Measurements from ENCODE around the gene C11orf54. TPM values are rescaled to one million over a fixed set of nuclear protein-coding genes. Genes with fewer than 3 reads are reported as not detected.

C11orf54 gene
- total RNA-seq, 2 experiments from 2014 or later, result 17.0 to 18.9 TPM

DNA sequence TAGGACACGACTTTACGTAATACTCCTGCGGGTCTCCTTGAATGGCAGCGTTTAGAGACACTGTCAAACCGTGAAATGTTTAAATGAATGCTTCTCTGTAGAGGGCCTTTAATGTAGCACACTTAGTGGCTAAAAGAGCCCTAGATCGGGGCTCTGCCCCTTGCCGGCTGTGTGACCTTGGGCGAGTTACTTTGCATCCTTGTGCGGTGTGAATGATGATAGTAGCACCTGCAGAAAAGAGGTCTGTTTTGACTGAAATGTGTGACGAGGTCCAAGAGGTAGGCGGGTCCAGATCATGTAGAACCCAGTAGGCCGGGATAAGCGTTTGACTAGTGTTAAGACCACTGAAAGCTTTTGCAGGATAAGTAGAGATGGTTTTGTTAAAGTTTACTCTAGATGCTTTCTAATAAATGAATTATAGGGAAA lies 43.5 kb downstream of the C11orf54 start:
- DNase-seq (peak; percentile 59), ATAC-seq (peak; percentile 41)
- Mint-ChIP-seq H3K4me1 (ENCODE audit: low read depth) (peaks cover 32% of the 10 kb centered on the region), H3K9me3 (no peaks in the 10 kb centered on the region), H3K36me3 (ENCODE audit: low read depth) (peaks cover 36% of the 10 kb centered on the region), H3K27me3 (no peaks in the 10 kb centered on the region), H3K4me3 (peak overlapping the region; percentile 98), H3K27ac (peak overlapping the region; percentile 96)
- ChIA-PET POLR2A (interaction anchor here (1.4 to 5.5 kb wide), 2 partner anchors 44 to 344 kb away, joined by 9 to 109 read pairs; partner anchors contain the start of genes C11orf54, PANX1 and TAF1D), CTCF (no interaction called here)
- TF ChIP-seq, protein P1, sequence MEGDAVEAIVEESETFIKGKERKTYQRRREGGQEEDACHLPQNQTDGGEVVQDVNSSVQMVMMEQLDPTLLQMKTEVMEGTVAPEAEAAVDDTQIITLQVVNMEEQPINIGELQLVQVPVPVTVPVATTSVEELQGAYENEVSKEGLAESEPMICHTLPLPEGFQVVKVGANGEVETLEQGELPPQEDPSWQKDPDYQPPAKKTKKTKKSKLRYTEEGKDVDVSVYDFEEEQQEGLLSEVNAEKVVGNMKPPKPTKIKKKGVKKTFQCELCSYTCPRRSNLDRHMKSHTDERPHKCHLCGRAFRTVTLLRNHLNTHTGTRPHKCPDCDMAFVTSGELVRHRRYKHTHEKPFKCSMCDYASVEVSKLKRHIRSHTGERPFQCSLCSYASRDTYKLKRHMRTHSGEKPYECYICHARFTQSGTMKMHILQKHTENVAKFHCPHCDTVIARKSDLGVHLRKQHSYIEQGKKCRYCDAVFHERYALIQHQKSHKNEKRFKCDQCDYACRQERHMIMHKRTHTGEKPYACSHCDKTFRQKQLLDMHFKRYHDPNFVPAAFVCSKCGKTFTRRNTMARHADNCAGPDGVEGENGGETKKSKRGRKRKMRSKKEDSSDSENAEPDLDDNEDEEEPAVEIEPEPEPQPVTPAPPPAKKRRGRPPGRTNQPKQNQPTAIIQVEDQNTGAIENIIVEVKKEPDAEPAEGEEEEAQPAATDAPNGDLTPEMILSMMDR (IDR thresholded peaks at IDR 0.05), result no peak
- intact Hi-C loops (cut with micrococcal nuclease), result loop anchor here (2.0 kb wide), 1 partner anchor 46 kb away; no protein-coding TSS in a partner anchor

DNA sequence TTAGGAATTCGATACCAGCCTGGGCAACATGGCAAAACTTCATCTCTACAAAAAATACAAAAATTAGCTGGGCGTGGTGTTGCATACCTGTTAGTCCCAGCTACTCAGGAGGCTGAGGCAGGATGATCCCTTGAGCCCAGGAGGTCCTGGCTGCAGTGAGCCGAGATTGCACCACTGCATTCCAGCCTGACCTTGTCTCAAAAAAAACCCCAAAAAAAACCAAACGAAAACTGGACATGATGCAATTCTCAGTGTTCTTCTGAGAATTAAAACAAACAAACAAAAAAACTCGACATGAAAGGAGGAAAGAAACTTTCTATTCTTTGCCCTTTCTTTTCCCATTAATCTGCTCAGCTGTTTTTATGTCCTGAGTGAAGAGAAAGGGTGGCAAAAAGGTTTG lies 50.0 kb downstream of the C11orf54 start:
- ATAC-seq, result no peak
- intact Hi-C loops (cut with micrococcal nuclease), result no loop called here
- DNase-seq, result no peak
- no peak overlapping the region for H3K27ac Mint-ChIP-seq
- H3K27me3 Mint-ChIP-seq, result no peaks in the 10 kb centered on the region
- ChIA-PET POLR2A (no interaction called here), CTCF (no interaction called here)
- no peaks in the 10 kb centered on the region for H3K9me3 Mint-ChIP-seq
- no peak overlapping the region for H3K4me3 Mint-ChIP-seq
- H3K4me1 Mint-ChIP-seq (ENCODE audit: low read depth), result peaks cover 22% of the 10 kb centered on the region
- TF ChIP-seq, protein P1 (IDR thresholded peaks at IDR 0.05), result no peak
- H3K36me3 Mint-ChIP-seq (ENCODE audit: low read depth), result peaks cover 58% of the 10 kb centered on the region

DNA sequence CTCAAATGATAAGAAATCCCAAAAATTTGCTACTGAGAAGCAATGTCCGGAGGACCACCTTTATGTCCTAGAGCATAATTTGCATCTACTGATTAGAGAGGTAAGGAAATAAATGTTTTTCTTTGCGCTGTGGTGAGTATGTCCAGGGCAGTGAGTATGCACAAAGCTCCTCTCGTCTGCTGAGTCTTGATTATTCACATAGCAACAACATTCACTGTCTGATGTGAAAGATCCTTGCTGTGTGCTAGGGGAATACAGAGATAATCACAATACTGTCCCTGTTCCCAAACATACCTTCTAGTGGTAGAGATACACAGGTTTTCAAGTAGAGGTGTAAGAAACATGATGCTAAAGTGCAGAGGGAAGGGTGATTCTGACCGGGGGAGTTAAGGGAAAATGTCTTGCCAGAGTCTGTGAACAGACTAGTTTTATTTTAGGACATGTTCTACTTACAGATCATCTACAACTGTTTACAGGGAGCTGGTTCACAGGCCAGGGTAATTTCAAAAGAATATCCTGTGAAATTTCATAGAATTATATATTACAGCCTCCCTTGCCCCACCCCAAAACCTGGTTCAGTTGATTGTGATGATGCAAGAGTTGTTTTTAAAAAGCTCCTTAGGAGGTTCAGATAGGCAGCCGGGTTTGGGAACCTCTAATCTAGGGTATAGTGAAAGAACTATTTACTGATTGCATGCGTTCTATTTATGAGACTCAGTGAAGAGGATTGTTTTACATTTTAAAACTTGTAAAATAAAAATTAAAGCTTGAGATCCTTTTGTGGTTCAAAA lies 55.2 kb downstream of the C11orf54 start:
- no peak overlapping the region for H3K4me3 Mint-ChIP-seq
- POLR2A ChIA-PET, result interaction anchor here (1.0 kb wide), 1 partner anchor 13 kb away, joined by 4 read pairs; the partner anchor contains the start of gene MED17

DNA sequence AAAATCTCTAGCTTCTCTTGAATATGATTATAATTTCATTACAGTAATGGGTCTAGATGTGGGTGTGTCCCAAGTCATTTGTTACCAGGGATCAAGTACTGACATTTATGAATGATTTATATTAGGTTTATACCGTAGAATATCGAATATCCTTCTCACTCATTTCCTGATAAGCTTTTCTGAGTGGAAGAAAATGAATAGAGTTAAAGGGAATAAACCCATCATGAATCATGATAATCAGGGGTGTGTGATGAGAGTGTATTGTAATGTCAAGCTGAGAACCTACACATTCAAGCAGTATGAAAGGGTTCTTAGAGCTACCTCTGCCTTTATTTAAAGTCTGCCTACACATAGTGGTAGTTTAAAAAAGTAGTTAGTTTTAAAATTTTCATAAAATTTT lies 59.9 kb downstream of the C11orf54 start:
- ATAC-seq, result no peak
- Mint-ChIP-seq H3K4me1 (ENCODE audit: low read depth) (peaks cover 3% of the 10 kb centered on the region), H3K9me3 (no peaks in the 10 kb centered on the region), H3K4me3 (no peak overlapping the region), H3K27ac (no peak overlapping the region), H3K27me3 (no peaks in the 10 kb centered on the region), H3K36me3 (ENCODE audit: low read depth) (peaks cover 44% of the 10 kb centered on the region)
- intact Hi-C loops (cut with micrococcal nuclease), result no loop called here
- DNase-seq, result no peak
- ChIA-PET CTCF (interaction anchor here (1.4 kb wide), 1 partner anchor 30 kb away, joined by 4 read pairs; no protein-coding TSS in a partner anchor), POLR2A (interaction anchor here (1.6 kb wide), 1 partner anchor 59 kb away, joined by 4 read pairs; the partner anchor contains the start of genes C11orf54 and TAF1D)
- TF ChIP-seq, protein P1 (IDR thresholded peaks at IDR 0.05), result no peak

More for the DNA sequence above, 55.2 kb downstream of the C11orf54 start:
- H3K36me3 Mint-ChIP-seq (ENCODE audit: low read depth), result peaks cover 48% of the 10 kb centered on the region
- intact Hi-C loops (cut with micrococcal nuclease), result no loop called here
- no peaks in the 10 kb centered on the region for H3K27me3 Mint-ChIP-seq
- TF ChIP-seq, protein P1 (IDR thresholded peaks at IDR 0.05), result no peak
- ATAC-seq (no peak), DNase-seq (no peak)
- CTCF ChIA-PET, result interaction anchor here (1.2 kb wide), 1 partner anchor 13 kb away, joined by 3 read pairs; the partner anchor contains the start of gene MED17
- H3K27ac Mint-ChIP-seq, result peak overlapping the region; percentile 4
- no peaks in the 10 kb centered on the region for H3K9me3 Mint-ChIP-seq
- peaks cover 3% of the 10 kb centered on the region for H3K4me1 Mint-ChIP-seq (ENCODE audit: low read depth)

DNA sequence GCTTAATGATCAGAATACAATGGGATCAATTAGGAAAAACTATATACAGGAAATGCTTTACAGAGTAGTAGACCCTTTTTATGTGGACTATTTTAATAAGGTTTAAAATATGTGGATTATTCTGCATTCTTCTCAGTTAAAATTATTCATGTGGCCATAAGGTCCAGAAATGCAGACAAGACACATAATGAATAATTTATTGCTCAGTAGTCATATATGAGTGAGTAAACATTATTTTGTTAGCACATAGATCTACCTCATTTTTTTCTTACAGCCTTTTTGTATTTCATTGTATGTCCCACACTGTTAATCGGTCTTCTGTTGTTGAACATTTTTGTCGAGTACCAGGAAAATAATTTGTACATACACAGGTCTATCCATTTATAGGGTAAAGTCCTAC lies 63.4 kb downstream of the C11orf54 start:
- H3K27me3 Mint-ChIP-seq, result no peaks in the 10 kb centered on the region
- H3K4me1 Mint-ChIP-seq (ENCODE audit: low read depth), result peaks cover 3% of the 10 kb centered on the region
- H3K36me3 Mint-ChIP-seq (ENCODE audit: low read depth), result peaks cover 44% of the 10 kb centered on the region
- intact Hi-C loops (cut with micrococcal nuclease), result no loop called here
- no peak for ATAC-seq
- no peak for DNase-seq
- CTCF ChIA-PET, result no interaction called here
- TF ChIP-seq, protein P1 (IDR thresholded peaks at IDR 0.05), result no peak
- no peak overlapping the region for H3K4me3 Mint-ChIP-seq
- POLR2A ChIA-PET, result interaction anchor here (0.8 kb wide), 1 partner anchor 42 kb away, joined by 3 read pairs; no protein-coding TSS in a partner anchor
- no peak overlapping the region for H3K27ac Mint-ChIP-seq
- no peaks in the 10 kb centered on the region for H3K9me3 Mint-ChIP-seq
